SK-MEL-5 (cell line): ENCODE measurements around the gene RELA. TPM values are rescaled to one million over a fixed set of nuclear protein-coding genes. Genes with fewer than 3 reads are reported as not detected.
A peak's percentile ranks its signal among the peaks of the same experiment; 100 is the strongest.

Source experiments
- DNase-seq: peaks from one replicate; pipeline ENCODE4 v3.0.0-alpha.2; 2016; ENCODE audit warnings: low read depth, low spot score
- in situ Hi-C: cut with HindIII; loops from 2 replicates; pipeline ENCODE4 v1.10.0; 2016; ENCODE audit warnings: low sequenced_read_pairs, high pct_unique_total_duplicates, low pct_unique_long_range_greater_than_20kb
- small RNA-seq, 2 experiments: library from RNA; depleted of rRNA; stranded (forward); fragments of <200 nt; gene quantifications; one replicate each; pipeline ENCODE3, GENCODE V24; 2014
- total RNA-seq: library from RNA; depleted of rRNA; stranded (reverse); fragments of >200 nt; shearing (Covaris generic); gene quantifications from 2 replicates; pipeline ENCODE4 v1.2.3, GENCODE V29; 2014; rRNA removed

RELA gene
- total RNA-seq, 1 experiment from 2014 or later: 16.6 TPM

- DNase-seq: no peak
- in situ Hi-C loops: no loop called here
Observed at GRCh38 chr11:65610404-65610803, 52.3 kb downstream of the RELA start.

DNA sequence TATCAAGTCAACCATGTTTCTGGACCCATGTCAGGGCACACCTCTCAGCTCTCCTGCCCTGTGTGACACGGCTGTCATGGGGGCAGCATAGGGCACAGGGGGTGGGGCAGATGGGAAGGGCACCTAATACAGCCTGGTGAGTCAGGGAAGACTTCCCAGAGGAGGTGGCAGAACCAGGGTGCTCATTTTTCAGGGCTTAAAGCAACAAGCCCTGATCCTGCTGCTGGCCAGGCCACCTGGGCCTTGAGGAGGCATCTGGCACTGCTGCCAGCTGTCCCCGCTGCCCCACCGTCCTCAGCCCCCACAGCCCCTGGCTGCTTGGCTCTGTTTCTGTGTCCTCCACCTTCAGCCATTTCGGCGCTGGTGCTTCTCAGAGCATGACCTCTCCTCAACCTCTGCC is 53.1 kb downstream of the RELA start:
- no peak for DNase-seq
- in situ Hi-C loops: no loop called here

DNA sequence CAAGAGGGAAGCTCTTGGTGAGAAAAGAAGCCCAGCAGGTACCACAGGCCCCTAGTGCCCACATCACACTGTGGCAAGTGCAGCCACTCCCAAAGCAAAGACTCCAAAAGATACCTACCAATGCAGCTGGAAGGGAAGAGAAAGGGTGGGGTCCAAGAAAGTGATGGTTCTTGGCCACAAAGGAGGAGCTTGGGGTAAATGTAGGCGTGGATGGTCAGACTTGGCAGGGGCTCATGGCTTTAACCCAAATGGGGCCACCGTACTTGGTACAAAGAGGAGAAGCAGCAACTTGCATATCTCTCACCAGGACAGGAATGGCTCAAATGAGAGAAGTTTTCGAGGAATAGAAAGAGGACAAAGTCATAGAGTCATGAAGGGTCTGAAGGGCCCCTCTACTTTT is 53.5 kb downstream of the RELA start:
- in situ Hi-C loops: no loop called here
- DNase-seq: no peak

DNA sequence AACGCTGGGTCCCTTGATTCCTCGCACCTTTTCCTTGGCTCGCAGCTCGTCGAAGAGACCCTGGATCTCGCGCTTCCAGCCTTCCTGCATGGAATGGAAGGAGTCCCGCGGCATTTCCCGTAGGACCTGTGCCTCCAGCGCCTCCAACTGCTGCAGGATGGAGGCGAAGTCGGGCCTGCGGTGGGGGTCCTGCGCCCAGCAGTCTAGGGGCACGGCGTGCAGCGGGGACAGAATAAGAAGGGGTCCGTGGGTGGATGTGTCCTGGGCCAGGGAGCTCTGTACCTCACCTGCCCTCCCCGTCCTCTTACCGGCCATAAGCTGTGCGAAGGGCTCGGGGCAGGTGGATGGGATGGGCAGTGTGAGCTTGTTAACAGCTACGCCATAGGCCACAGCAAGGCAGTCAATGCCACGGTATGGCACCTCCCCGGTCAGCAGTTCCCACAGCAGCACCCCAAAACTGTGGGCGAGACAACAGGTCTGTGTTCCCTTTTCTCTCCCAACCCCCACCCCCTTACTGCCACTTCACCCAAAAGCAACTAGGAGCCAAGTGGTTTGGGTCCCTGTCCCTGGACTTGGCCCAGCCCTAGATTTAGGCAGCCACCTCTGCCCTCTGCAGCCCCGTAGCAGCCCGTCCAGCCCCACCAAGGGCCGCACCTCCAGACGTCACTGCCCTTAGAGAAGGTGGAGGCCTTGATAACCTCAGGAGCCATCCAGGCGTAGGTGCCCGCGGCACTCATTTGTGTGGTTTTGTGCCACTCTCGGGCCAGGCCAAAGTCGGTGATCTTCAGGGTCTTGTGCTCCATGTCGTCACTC is 54.9 kb downstream of the RELA start:
- DNase-seq: no peak
- in situ Hi-C loops: no loop called here

GRCh38 chr11:65606876-65607613 is 55.7 kb downstream of the RELA start:
- in situ Hi-C loops: no loop called here
- DNase-seq: peak; percentile 38

GRCh38 chr11:65604258-65604657 is 58.5 kb downstream of the RELA start:
- in situ Hi-C loops: no loop called here
- no peak for DNase-seq

Small RNAs within 50 kb of the gene (small RNA-seq; reads per million reads assigned to genes)
- gene MIR4489 (0 reads per million in 2 experiments), gene MIR4690 (0 reads per million in 2 experiments), gene RN7SL309P (0 reads per million in 2 experiments)

Other genes starting within 250 kb of the RELA start
- gene NEAT1, start 240.1 kb downstream of the RELA start, total RNA-seq: 13.3 and 17.2 TPM in 2 replicates
- 1,469 and 1,846 TPM in 2 replicates for gene MALAT1, start 163.9 kb downstream of the RELA start, total RNA-seq
- 57.8 and 64.9 TPM in 2 replicates for gene SCYL1, start 137.8 kb downstream of the RELA start, total RNA-seq
- gene LTBP3, start 104.6 kb downstream of the RELA start, total RNA-seq: 1.8 and 2.0 TPM in 2 replicates
- gene ZNRD2, start 92.4 kb downstream of the RELA start, total RNA-seq: 26.5 and 32.4 TPM in 2 replicates
- gene FAM89B, start 90.4 kb downstream of the RELA start, total RNA-seq: 12.2 and 13.2 TPM in 2 replicates
- gene EHBP1L1, start 86.9 kb downstream of the RELA start, total RNA-seq: 14.3 and 15.6 TPM in 2 replicates
- gene KCNK7, start 67.1 kb downstream of the RELA start, total RNA-seq: not detected in 2 replicates
- 19.3 and 23.4 TPM in 2 replicates for gene MAP3K11, start 48.7 kb downstream of the RELA start, total RNA-seq
- 10.4 and 11.3 TPM in 2 replicates for gene PCNX3, start 47.1 kb downstream of the RELA start, total RNA-seq
- gene SIPA1, start 24.8 kb downstream of the RELA start, total RNA-seq: 13.7 and 15.8 TPM in 2 replicates
- gene KAT5, start 49.3 kb upstream of the RELA start, total RNA-seq: 37.8 and 42.0 TPM in 2 replicates
- gene RNASEH2C, start 57.9 kb upstream of the RELA start, total RNA-seq: 35.1 and 37.4 TPM in 2 replicates
- 19.7 and 20.0 TPM in 2 replicates for gene AP5B1, start 118.1 kb upstream of the RELA start, total RNA-seq
- not detected in 2 replicates for gene OVOL1, start 124.1 kb upstream of the RELA start, total RNA-seq
- gene SNX32, start 171.0 kb upstream of the RELA start, total RNA-seq: 0.08 and 0.18 TPM in 2 replicates
- gene CFL1, start 195.3 kb upstream of the RELA start, total RNA-seq: 941 and 972 TPM in 2 replicates
- gene MUS81, start 197.5 kb upstream of the RELA start, total RNA-seq: 18.6 and 19.3 TPM in 2 replicates
- 0.45 and 0.55 TPM in 2 replicates for gene EFEMP2, start 209.9 kb upstream of the RELA start, total RNA-seq
- gene CTSW, start 216.9 kb upstream of the RELA start, total RNA-seq: 0.29 and 0.48 TPM in 2 replicates
- gene FIBP, start 225.6 kb upstream of the RELA start, total RNA-seq: 60.8 and 62.9 TPM in 2 replicates
- 22.2 and 23.7 TPM in 2 replicates for gene CCDC85B, start 227.8 kb upstream of the RELA start, total RNA-seq
- 8.9 and 10.2 TPM in 2 replicates for gene FOSL1, start 237.5 kb upstream of the RELA start, total RNA-seq